Left lung (tissue), 10 donors: ENCODE results near the gene LRFN2. TPM values are rescaled to one million over a fixed set of nuclear protein-coding genes. Genes with fewer than 3 reads are reported as not detected.

Source experiments
- ATAC-seq: fragments of 200-7000 bp; cut with Tn5 transposase; one replicate; pipeline ENCODE4 v1.9.1; 2020; ENCODE audit warnings: moderate library complexity
- DNase-seq, 4 donors: peaks; one replicate each; pipeline ENCODE4 v3.0.0-alpha.2; 2013 to 2020
- H3K27ac ChIP-seq, 2 donors: fragments of 200-600 bp; sonication (generic) in 1 of 2; one replicate each; pipeline versions ENCODE4 v1.5.0 to v1.8.0; 2020 to 2021
- H3K27me3 ChIP-seq, 2 donors: fragments of 200-600 bp; sonication (generic) in 1 of 2; one replicate each; pipeline versions ENCODE4 v1.5.0 to v1.8.0; 2020 to 2021
- H3K36me3 ChIP-seq, 2 donors: fragments of 200-600 bp; sonication (generic) in 1 of 2; one replicate each; pipeline versions ENCODE4 v1.5.0 to v1.8.0; 2020 to 2021
- H3K4me1 ChIP-seq, 2 donors: fragments of 200-600 bp; one replicate each; pipeline ENCODE4 v1.8.0; 2021
- H3K4me3 ChIP-seq, 2 donors: fragments of 200-600 bp; sonication (generic) in 1 of 2; one replicate each; pipeline versions ENCODE4 v1.5.0 to v1.8.0; 2020 to 2021; ENCODE audit warnings: mild to moderate bottlenecking in 1 of 2
- H3K9me3 ChIP-seq, 2 donors: fragments of 200-600 bp; sonication (generic) in 1 of 2; one replicate each; pipeline versions ENCODE4 v1.5.0 to v1.8.0; 2020 to 2021
- CTCF ChIP-seq, 2 donors: fragments of 200-600 bp; sonication (generic) in 1 of 2; IDR thresholded peaks; one replicate each; pipeline versions ENCODE4 v1.5.0 to v1.8.0; 2021; ENCODE audit warnings: antibody characterized with exemption in 2 of 2
- intact Hi-C, 2 donors: fragments of 100-400 bp; cut with DNase I; formaldehyde crosslinking; loops; one replicate each; pipeline versions ENCODE4 v1.11.2 to v1.14.2; 2022
- polyA plus RNA-seq, 6 donors: library from polyadenylated mRNA; unstranded; fragments of 120-200 nt; gene quantifications; one replicate each; pipeline ENCODE4 v1.2.1, GENCODE V29; 2013; ENCODE audit not compliant: insufficient read length in 6 of 6
- total RNA-seq, 2 donors: library from RNA; stranded (reverse); fragmentation: NEBNext Ultra II Directional; extraction: Animal tissue kit (Norgen Biotek cat#: 25700); gene quantifications; one replicate each; pipeline ENCODE4 v1.2.1, GENCODE V29; 2021
- donor health status: DM: no; HTN: yes; CAD: no.
- donor health status: DM: no; HTN: no; CAD: no.

Gene LRFN2
- total and polyA plus RNA-seq, 8 donors, result 0.05 to 0.18 (median 0.11) TPM; not detected in 2

GRCh38 chr6:40455686-40456389, 131.3 kb downstream of the LRFN2 start:
- no peaks in the 10 kb centered on the region for H3K36me3 ChIP-seq
- ATAC-seq (no peak), DNase-seq (no peak)
- no peaks in the 10 kb centered on the region for H3K4me1 ChIP-seq
- no peaks in the 10 kb centered on the region for H3K9me3 ChIP-seq
- H3K4me3 ChIP-seq, result no peak overlapping the region
- H3K27ac ChIP-seq, result no peak overlapping the region
- no peaks in the 10 kb centered on the region for H3K27me3 ChIP-seq
- intact Hi-C loops, result no loop called here
- TF ChIP-seq CTCF (IDR thresholded peaks at IDR 0.05), result no peak

- Histone ChIP-seq H3K27me3 (no peaks in the 10 kb centered on the region), H3K9me3 (no peaks in the 10 kb centered on the region), H3K4me3 (no peak overlapping the region), H3K36me3 (no peaks in the 10 kb centered on the region), H3K4me1 (no peaks in the 10 kb centered on the region), H3K27ac (no peak overlapping the region)
- DNase-seq, result no peak
- no peak for ATAC-seq
- TF ChIP-seq CTCF (IDR thresholded peaks at IDR 0.05), result no peak
- intact Hi-C loops, result no loop called here
These were observed 136.7 kb downstream of the LRFN2 start for GRCh38 chr6:40450483-40450882.

- TF ChIP-seq CTCF (IDR thresholded peaks at IDR 0.05), result no peak
- intact Hi-C loops, result no loop called here
- ATAC-seq (no peak), DNase-seq (no peak)
- Histone ChIP-seq H3K4me3 (no peak overlapping the region), H3K27ac (no peak overlapping the region), H3K27me3 (no peaks in the 10 kb centered on the region), H3K4me1 (no peaks in the 10 kb centered on the region), H3K36me3 (no peaks in the 10 kb centered on the region), H3K9me3 (no peaks in the 10 kb centered on the region)
These were observed 142.4 kb downstream of the LRFN2 start for GRCh38 chr6:40444811-40445210.

GRCh38 chr6:40444312-40444711, 142.9 kb downstream of the LRFN2 start:
- Histone ChIP-seq H3K36me3 (no peaks in the 10 kb centered on the region), H3K4me3 (no peak overlapping the region), H3K27ac (no peak overlapping the region), H3K9me3 (no peaks in the 10 kb centered on the region), H3K27me3 (no peaks in the 10 kb centered on the region), H3K4me1 (no peaks in the 10 kb centered on the region)
- no peak for DNase-seq
- intact Hi-C loops, result no loop called here
- no peak for ATAC-seq
- TF ChIP-seq CTCF (IDR thresholded peaks at IDR 0.05), result no peak

GRCh38 chr6:40443842-40444241, 143.3 kb downstream of the LRFN2 start:
- H3K27ac ChIP-seq, result no peak overlapping the region
- DNase-seq (no peak), ATAC-seq (no peak)
- H3K27me3 ChIP-seq, result no peaks in the 10 kb centered on the region
- intact Hi-C loops, result no loop called here
- no peak for TF ChIP-seq CTCF (IDR thresholded peaks at IDR 0.05)
- H3K4me1 ChIP-seq, result no peaks in the 10 kb centered on the region
- no peaks in the 10 kb centered on the region for H3K36me3 ChIP-seq
- H3K9me3 ChIP-seq, result no peaks in the 10 kb centered on the region
- H3K4me3 ChIP-seq, result no peak overlapping the region
